ENCODE measurements around the gene TRIP13.

- TF ChIP-seq, protein P1, sequence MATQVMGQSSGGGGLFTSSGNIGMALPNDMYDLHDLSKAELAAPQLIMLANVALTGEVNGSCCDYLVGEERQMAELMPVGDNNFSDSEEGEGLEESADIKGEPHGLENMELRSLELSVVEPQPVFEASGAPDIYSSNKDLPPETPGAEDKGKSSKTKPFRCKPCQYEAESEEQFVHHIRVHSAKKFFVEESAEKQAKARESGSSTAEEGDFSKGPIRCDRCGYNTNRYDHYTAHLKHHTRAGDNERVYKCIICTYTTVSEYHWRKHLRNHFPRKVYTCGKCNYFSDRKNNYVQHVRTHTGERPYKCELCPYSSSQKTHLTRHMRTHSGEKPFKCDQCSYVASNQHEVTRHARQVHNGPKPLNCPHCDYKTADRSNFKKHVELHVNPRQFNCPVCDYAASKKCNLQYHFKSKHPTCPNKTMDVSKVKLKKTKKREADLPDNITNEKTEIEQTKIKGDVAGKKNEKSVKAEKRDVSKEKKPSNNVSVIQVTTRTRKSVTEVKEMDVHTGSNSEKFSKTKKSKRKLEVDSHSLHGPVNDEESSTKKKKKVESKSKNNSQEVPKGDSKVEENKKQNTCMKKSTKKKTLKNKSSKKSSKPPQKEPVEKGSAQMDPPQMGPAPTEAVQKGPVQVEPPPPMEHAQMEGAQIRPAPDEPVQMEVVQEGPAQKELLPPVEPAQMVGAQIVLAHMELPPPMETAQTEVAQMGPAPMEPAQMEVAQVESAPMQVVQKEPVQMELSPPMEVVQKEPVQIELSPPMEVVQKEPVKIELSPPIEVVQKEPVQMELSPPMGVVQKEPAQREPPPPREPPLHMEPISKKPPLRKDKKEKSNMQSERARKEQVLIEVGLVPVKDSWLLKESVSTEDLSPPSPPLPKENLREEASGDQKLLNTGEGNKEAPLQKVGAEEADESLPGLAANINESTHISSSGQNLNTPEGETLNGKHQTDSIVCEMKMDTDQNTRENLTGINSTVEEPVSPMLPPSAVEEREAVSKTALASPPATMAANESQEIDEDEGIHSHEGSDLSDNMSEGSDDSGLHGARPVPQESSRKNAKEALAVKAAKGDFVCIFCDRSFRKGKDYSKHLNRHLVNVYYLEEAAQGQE (IDR thresholded peaks at IDR 0.05; ENCODE audit: insufficient read depth in 1 of 2, low read depth in 2 of 2, low read length in 2 of 2), result no peak
- no peak for TF ChIP-seq POLR2AphosphoS5 (IDR thresholded peaks at IDR 0.05; ENCODE audit: low read depth, low read length)
- no peak for TF ChIP-seq TAF1 (IDR thresholded peaks at IDR 0.05; ENCODE audit: borderline replicate concordance, insufficient read depth, low read length)
- TF ChIP-seq SIN3A (IDR thresholded peaks at IDR 0.05; ENCODE audit: borderline replicate concordance, insufficient read depth, low read length), result no peak
- TF ChIP-seq FOXP2 (optimal IDR thresholded peaks at IDR 0.05; ENCODE audit: borderline replicate concordance, extremely low read depth, extremely low read length, insufficient read depth), result no peak
Measured at GRCh38 chr5:870956-871355, 21.7 kb upstream of the TRIP13 start.

Data from PFSK-1 (cell line).